Renal cortical epithelial cell (primary cell): Measurements from ENCODE around the gene TSG101. TPM values are rescaled to one million over a fixed set of nuclear protein-coding genes. Genes with fewer than 3 reads are reported as not detected.

ENCODE experiments used
- DNase-seq: peaks from one replicate; pipeline ENCODE4 v3.0.0-alpha.2; 2011; ENCODE audit warnings: low read depth
- total RNA-seq: library from RNA; depleted of rRNA; stranded (reverse); fragments of >200 nt; gene quantifications from 2 replicates; pipeline ENCODE4 v1.2.3, GENCODE V29; 2014

TSG101 gene
- total RNA-seq, 1 donor from 2014 or later: 95.5 TPM

- no peak for DNase-seq
Observed at GRCh38 chr11:18493310-18493709, 33.4 kb downstream of the TSG101 start.

- peak; percentile 13 for DNase-seq
Observed at GRCh38 chr11:18492888-18493287, 33.9 kb downstream of the TSG101 start.

- no peak for DNase-seq
Observed at GRCh38 chr11:18491924-18492323, 34.8 kb downstream of the TSG101 start.

GRCh38 chr11:18490736-18491485, 35.8 kb downstream of the TSG101 start:
- DNase-seq: peak; percentile 4

GRCh38 chr11:18490319-18490718, 36.4 kb downstream of the TSG101 start:
- peak; percentile 19 for DNase-seq

GRCh38 chr11:18485913-18486528, 40.7 kb downstream of the TSG101 start:
- DNase-seq: no peak

GRCh38 chr11:18479063-18479462, 47.7 kb downstream of the TSG101 start:
- DNase-seq: no peak

- DNase-seq: no peak
Observed at GRCh38 chr11:18472587-18472986, 54.2 kb downstream of the TSG101 start.

- DNase-seq: no peak
Observed at GRCh38 chr11:18471995-18472394, 54.7 kb downstream of the TSG101 start.

GRCh38 chr11:18468961-18469360, 57.8 kb downstream of the TSG101 start:
- no peak for DNase-seq

- DNase-seq: no peak
Observed at GRCh38 chr11:18468059-18468458, 58.7 kb downstream of the TSG101 start.

GRCh38 chr11:18466402-18466801, 60.3 kb downstream of the TSG101 start:
- no peak for DNase-seq

GRCh38 chr11:18463439-18463838, 63.3 kb downstream of the TSG101 start:
- no peak for DNase-seq

- no peak for DNase-seq
Observed at GRCh38 chr11:18461909-18462308, 64.8 kb downstream of the TSG101 start.

- no peak for DNase-seq
Observed at GRCh38 chr11:18459634-18460033, 67.1 kb downstream of the TSG101 start.

- DNase-seq: peak; percentile 21
Observed at GRCh38 chr11:18457450-18457849, 69.3 kb downstream of the TSG101 start.

GRCh38 chr11:18455686-18456372, 70.9 kb downstream of the TSG101 start, which contains the start of gene LDHAL6A:
TSS of gene LDHAL6A (plus strand) at chr11:18455856. CDS start at chr11:18456681, 825 bp downstream.
- DNase-seq: no peak

- peak; percentile 10 for DNase-seq
Observed at GRCh38 chr11:18452927-18453326, 73.8 kb downstream of the TSG101 start.

GRCh38 chr11:18449251-18449650, 77.5 kb downstream of the TSG101 start:
- DNase-seq: no peak

GRCh38 chr11:18438691-18439090, 88.1 kb downstream of the TSG101 start:
- DNase-seq: no peak
